ENCODE data around the gene SIGLEC1.

DNA sequence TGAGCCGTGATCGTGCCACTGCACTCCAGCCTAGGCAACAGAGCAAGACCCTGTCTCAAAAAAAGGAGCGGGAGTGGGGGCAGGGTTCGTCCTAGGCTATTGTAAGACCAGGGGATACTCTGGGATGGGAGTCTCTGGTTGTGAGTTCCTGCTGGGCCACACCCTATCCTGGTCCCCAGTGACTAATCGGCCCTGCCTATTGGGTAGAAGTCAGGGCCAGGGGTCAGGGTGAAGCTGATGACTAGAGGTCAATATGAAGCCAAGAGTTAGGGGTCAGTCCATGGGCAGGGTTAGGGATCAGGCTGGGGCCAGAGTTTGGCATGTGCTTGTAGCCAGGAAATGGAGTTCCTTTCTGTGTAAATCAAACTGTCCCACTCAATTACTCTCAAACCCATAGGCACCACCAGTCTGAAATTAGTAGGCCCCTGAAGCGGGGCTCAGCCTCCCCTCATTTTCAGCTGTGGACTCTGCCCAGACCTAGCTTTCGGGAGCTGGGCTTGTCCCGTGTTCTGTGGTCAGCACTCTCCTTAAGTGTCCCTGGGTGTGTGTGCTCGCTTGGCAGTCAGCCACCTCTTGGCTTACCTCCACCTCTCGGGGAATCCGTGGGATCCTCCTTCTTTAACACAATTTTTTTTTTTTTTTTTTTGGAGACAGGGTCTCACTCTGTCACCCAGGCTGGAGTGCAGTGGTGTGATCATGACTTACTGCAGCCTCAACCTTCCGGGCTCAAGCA, 21.9 kb upstream of the SIGLEC1 start:
- TF ChIP-seq, protein P1, sequence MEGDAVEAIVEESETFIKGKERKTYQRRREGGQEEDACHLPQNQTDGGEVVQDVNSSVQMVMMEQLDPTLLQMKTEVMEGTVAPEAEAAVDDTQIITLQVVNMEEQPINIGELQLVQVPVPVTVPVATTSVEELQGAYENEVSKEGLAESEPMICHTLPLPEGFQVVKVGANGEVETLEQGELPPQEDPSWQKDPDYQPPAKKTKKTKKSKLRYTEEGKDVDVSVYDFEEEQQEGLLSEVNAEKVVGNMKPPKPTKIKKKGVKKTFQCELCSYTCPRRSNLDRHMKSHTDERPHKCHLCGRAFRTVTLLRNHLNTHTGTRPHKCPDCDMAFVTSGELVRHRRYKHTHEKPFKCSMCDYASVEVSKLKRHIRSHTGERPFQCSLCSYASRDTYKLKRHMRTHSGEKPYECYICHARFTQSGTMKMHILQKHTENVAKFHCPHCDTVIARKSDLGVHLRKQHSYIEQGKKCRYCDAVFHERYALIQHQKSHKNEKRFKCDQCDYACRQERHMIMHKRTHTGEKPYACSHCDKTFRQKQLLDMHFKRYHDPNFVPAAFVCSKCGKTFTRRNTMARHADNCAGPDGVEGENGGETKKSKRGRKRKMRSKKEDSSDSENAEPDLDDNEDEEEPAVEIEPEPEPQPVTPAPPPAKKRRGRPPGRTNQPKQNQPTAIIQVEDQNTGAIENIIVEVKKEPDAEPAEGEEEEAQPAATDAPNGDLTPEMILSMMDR (IDR thresholded peaks at IDR 0.05), result no peak
- TF ChIP-seq POLR2A (IDR thresholded peaks at IDR 0.05), result no peak
